Epithelial cell of esophagus (primary cell): ENCODE measurements around the gene SOS2.

ENCODE experiments used
- DNase-seq: peaks from one replicate; pipeline ENCODE4 v3.0.0; 2010; ENCODE audit warnings: low read depth
- H3K4me3 ChIP-seq: 2 replicates; pipeline ENCODE4 v1.5.1; 2011; ENCODE audit warnings: mild to moderate bottlenecking, low read length, control low read depth
- CTCF ChIP-seq: IDR thresholded peaks from 2 replicates; pipeline ENCODE4 v1.5.1; 2011; ENCODE audit warnings: low read depth, mild to moderate bottlenecking, low read length, control low read depth, inconsistent platforms; ENCODE audit not compliant: insufficient read depth; ENCODE audit errors: missing control alignments

Gene SOS2

GRCh38 chr14:50122291-50122690 is 109.1 kb downstream of the SOS2 start:
- no peak overlapping the region for H3K4me3 ChIP-seq
- no peak for DNase-seq
- no peak for TF ChIP-seq CTCF

DNA sequence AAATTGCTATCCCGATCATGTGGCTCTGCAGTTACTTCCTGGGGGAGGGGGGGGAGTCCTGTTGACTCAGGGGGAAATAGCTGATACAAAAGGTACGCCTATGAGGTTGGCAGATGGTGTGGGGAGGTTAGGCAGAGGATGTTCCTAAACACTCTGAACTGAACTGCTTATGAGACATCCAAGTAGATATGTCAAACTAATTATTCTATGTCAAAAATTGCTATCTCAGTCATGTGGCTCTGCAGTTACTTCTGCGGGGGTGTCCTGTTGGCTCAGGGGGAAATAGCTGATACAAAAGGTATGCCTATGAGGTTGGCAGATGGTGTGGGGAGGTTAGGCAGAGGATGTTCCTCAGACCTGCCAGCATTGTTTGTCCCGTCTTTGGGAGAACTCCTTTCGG is 109.9 kb downstream of the SOS2 start:
- H3K4me3 ChIP-seq: no peak overlapping the region
- TF ChIP-seq CTCF: no peak
- DNase-seq: no peak

- no peak for DNase-seq
- no peak for TF ChIP-seq CTCF
- H3K4me3 ChIP-seq: no peak overlapping the region
Observed at GRCh38 chr14:50117456-50117855, 113.9 kb downstream of the SOS2 start.

GRCh38 chr14:50116966-50117365 is 114.4 kb downstream of the SOS2 start:
- DNase-seq: no peak
- peak overlapping the region; percentile 27 for H3K4me3 ChIP-seq
- no peak for TF ChIP-seq CTCF

DNA sequence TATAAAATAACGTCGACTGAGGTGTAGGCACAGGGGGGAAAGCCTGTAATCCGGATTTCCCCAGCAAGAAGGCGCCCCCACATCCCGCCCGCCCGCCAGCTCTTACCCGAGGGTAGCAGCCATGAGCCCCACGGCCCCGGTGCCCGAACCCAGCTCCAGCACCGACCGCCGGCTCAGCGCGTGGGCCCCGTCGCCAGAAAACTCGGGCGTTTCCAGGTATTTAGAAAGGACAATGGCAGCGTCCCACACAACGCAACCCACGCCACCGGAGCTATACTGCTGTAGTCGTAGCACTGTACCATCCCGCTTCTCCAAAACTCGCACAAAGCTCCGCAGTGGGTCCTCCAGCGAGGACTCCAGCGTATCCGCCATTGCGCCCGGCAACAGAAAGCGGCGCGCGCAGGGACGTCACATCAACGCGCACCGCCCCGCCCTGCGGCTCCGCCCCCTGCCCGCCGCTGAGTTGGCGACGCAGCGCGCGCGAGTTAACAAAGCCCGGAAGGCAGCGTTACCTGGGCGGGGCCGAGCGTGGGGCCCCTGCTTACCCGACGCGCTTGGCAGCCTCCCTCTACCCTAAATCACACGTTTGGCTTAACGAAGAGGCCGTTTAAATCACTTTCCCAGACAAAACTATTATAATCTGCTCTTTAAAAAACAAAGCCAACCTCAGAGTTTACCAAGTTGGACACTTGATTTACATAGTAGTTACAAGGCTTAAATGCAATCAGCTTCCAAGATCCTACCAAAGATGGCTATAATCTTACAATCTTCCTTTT is 115.0 kb downstream of the SOS2 start, which contains the start of gene VCPKMT:
VCPKMT (minus strand) TSS at position 392 of the 776 bp plus-strand sequence; CDS start at position 372, 20 bp downstream.
- TF ChIP-seq CTCF: no peak
- DNase-seq: peak; percentile 92
- H3K4me3 ChIP-seq: peak within 1 kb of the TSS; percentile 90

DNA sequence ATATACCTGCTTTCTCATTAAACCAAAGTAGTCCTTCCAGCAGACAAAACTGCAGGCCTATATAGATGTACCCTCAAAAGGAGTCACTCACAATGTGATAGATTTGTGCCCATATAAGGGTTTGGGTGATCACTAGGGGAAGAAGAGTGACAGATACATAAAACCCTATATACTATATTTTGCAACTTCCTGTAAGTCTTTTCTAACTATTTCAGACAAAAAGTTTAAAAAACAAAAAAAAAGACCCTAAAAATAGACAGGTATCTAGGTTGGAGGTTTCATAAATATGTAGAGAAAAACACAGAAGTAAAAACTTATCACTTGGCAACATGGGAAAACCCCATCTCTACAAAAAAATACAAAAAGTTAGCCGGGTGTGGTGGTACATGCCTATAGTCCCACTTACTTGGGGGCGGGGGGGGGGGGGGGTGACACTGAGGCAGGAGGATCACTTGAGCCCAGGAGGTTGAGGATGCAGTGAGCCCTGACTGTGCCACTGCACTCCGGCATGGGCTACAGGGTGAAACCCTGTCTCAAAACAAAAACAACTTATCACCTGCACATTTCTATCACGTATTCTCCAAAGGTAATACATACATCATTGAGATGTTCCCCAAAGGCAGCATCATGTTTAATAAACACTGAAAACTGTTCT is 117.9 kb downstream of the SOS2 start:
- TF ChIP-seq CTCF: no peak
- DNase-seq: no peak
- no peak overlapping the region for H3K4me3 ChIP-seq
